ENCODE data around the gene PANX2. TPM values are rescaled to one million over a fixed set of nuclear protein-coding genes. Genes with fewer than 3 reads are reported as not detected.

The PANX2 gene
- total RNA-seq, 1 donor = under 0.01 TPM

DNA sequence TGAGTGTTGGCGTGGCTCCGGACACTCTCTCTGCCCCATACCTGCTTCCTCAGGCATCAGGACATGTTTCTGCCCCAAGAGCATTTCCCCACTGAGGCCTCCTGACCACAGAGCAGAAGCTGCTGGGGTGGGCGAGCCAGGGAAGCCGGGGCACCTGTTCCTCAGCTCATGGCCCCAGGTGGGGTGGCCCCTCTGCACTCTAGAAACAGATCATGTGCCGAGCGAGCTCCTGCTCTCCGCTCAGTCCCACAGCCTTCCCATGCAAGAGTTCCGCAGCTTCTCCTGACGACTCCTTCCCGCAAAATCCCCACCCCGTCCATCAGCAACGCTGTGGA is 22.4 kb upstream of the PANX2 start:
- TF ChIP-seq, protein P1, sequence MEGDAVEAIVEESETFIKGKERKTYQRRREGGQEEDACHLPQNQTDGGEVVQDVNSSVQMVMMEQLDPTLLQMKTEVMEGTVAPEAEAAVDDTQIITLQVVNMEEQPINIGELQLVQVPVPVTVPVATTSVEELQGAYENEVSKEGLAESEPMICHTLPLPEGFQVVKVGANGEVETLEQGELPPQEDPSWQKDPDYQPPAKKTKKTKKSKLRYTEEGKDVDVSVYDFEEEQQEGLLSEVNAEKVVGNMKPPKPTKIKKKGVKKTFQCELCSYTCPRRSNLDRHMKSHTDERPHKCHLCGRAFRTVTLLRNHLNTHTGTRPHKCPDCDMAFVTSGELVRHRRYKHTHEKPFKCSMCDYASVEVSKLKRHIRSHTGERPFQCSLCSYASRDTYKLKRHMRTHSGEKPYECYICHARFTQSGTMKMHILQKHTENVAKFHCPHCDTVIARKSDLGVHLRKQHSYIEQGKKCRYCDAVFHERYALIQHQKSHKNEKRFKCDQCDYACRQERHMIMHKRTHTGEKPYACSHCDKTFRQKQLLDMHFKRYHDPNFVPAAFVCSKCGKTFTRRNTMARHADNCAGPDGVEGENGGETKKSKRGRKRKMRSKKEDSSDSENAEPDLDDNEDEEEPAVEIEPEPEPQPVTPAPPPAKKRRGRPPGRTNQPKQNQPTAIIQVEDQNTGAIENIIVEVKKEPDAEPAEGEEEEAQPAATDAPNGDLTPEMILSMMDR (IDR thresholded peaks at IDR 0.05; ENCODE audit: extremely low read depth, low read depth, low read length) = no peak
- Histone ChIP-seq H3K79me2 (ENCODE audit: insufficient read depth, low read length) (no peaks in the 10 kb centered on the region), H3K27me3 (ENCODE audit: insufficient read depth, low read length) (peaks cover 11% of the 10 kb centered on the region), H3K9me3 (ENCODE audit: low read depth, low read length) (no peaks in the 10 kb centered on the region), H2AFZ (ENCODE audit: low read length) (no peak overlapping the region), H3K4me3 (ENCODE audit: insufficient read depth, low read length) (no peak overlapping the region), H3K36me3 (ENCODE audit: insufficient read depth, low read length) (no peaks in the 10 kb centered on the region), H3K4me1 (ENCODE audit: insufficient read depth, low read length) (no peaks in the 10 kb centered on the region), H3K4me2 (ENCODE audit: insufficient read depth, low read length) (no peak overlapping the region), H4K20me1 (ENCODE audit: insufficient read depth, low read length) (no peaks in the 10 kb centered on the region), H3K27ac (ENCODE audit: low read depth, low read length) (no peak overlapping the region)
- peak; percentile 11 for DNase-seq (ENCODE audit: insufficient read length, low spot score, missing footprints)

DNA sequence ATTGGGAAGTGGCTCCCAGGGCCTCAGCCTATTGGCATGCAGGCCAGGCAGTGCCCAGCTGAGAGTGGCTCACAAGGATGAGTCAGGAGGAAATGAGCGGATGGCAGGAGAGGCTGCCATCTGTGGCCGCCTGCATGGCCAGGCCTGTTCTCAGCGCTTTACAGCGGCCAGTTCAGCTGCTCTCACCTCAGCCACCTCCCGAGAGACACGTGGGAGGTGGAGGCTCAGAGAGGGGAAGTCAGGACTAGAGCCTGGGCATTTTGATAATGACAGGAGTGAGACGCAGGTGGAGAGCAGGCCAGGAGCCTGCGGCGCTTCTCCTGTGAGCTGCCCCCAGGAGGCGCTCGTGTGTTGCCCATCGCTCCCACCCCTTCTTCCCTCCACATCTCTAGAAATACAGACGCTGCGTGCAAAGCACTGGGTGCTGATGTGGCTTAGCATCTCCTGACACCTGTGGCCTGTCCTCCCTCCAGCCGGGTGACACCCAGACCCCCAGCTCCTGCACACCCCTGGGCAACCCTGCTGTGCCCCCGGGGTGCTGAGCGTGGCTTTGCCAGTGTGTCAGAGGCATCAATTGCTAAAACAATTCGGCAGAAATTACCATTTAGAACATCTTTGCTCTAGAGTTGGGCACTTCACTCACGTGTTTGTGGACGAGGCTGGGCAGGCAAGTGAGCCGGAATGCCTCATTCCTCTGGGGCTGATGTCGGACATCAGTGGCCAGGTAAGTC is 21.4 kb upstream of the PANX2 start:
- no peaks in the 10 kb centered on the region for H3K9me3 ChIP-seq (ENCODE audit: low read depth, low read length)
- H3K79me2 ChIP-seq (ENCODE audit: insufficient read depth, low read length) = no peaks in the 10 kb centered on the region
- H2AFZ ChIP-seq (ENCODE audit: low read length) = peak overlapping the region; percentile 89
- peak overlapping the region; percentile 42 for H3K4me3 ChIP-seq (ENCODE audit: insufficient read depth, low read length)
- H3K27me3 ChIP-seq (ENCODE audit: insufficient read depth, low read length) = peaks cover 4% of the 10 kb centered on the region
- TF ChIP-seq, protein P1 (IDR thresholded peaks at IDR 0.05; ENCODE audit: extremely low read depth, low read depth, low read length) = peak; percentile 69
- H3K4me2 ChIP-seq (ENCODE audit: insufficient read depth, low read length) = no peak overlapping the region
- no peaks in the 10 kb centered on the region for H3K4me1 ChIP-seq (ENCODE audit: insufficient read depth, low read length)
- no peak overlapping the region for H3K27ac ChIP-seq (ENCODE audit: low read depth, low read length)
- H4K20me1 ChIP-seq (ENCODE audit: insufficient read depth, low read length) = no peaks in the 10 kb centered on the region
- DNase-seq (ENCODE audit: insufficient read length, low spot score, missing footprints) = peak; percentile 97
- H3K36me3 ChIP-seq (ENCODE audit: insufficient read depth, low read length) = no peaks in the 10 kb centered on the region

DNA sequence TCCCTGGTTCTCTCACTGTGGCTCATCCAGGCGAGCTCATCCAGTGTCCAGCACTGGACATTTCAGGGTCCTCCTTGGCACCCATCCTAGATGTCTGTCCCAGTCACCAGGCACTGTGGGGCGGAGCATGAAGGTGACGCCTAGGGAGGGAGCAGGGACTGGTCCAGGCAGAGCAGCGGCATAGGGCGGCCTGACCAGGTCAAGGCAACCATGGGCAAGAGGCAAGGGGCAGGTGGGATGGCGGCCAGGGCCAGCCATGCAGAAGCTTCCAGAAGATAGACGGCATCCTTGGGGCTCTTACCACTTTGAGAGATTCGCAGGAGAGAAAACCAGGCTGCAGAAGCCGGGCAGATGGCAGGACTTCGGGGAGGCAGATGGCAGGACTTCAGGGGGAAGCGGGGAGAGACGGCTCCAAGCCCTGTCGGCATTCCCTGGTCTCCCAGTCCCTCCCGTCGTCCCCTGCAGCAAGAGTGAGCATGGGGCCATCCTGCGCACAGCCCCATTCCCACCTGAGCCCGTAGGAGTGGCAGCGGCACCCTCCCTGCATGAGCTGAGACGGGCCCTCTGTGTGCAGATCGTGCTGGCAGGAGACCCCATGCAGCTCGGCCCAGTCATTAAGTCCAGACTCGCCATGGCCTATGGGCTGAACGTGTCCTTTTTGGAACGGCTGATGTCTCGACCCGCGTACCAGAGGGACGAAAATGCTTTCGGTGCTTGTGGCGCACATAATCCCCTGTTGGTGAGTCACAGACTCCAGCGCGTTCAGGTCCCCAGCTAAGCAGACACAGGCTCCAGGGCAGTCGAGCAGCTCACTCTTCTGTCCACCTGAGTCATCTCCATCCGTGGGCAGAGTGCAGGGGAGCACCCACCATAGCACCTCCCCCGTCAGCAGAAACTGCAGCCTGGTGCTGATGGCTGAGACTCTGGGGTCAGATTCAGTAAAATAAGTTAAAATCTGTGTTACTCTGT is 20.1 kb upstream of the PANX2 start:
- Histone ChIP-seq H3K36me3 (ENCODE audit: insufficient read depth, low read length) (no peaks in the 10 kb centered on the region), H3K4me2 (ENCODE audit: insufficient read depth, low read length) (no peak overlapping the region), H3K27ac (ENCODE audit: low read depth, low read length) (no peak overlapping the region), H3K4me3 (ENCODE audit: insufficient read depth, low read length) (no peak overlapping the region), H3K9me3 (ENCODE audit: low read depth, low read length) (no peaks in the 10 kb centered on the region), H3K79me2 (ENCODE audit: insufficient read depth, low read length) (no peaks in the 10 kb centered on the region), H3K4me1 (ENCODE audit: insufficient read depth, low read length) (no peaks in the 10 kb centered on the region), H2AFZ (ENCODE audit: low read length) (no peak overlapping the region), H3K27me3 (ENCODE audit: insufficient read depth, low read length) (peaks cover 2% of the 10 kb centered on the region), H4K20me1 (ENCODE audit: insufficient read depth, low read length) (no peaks in the 10 kb centered on the region)
- TF ChIP-seq, protein P1 (IDR thresholded peaks at IDR 0.05; ENCODE audit: extremely low read depth, low read depth, low read length) = no peak
- DNase-seq (ENCODE audit: insufficient read length, low spot score, missing footprints) = peak; percentile 75
